ENCODE measurements around the gene TAS2R50.

Gene TAS2R50

DNA sequence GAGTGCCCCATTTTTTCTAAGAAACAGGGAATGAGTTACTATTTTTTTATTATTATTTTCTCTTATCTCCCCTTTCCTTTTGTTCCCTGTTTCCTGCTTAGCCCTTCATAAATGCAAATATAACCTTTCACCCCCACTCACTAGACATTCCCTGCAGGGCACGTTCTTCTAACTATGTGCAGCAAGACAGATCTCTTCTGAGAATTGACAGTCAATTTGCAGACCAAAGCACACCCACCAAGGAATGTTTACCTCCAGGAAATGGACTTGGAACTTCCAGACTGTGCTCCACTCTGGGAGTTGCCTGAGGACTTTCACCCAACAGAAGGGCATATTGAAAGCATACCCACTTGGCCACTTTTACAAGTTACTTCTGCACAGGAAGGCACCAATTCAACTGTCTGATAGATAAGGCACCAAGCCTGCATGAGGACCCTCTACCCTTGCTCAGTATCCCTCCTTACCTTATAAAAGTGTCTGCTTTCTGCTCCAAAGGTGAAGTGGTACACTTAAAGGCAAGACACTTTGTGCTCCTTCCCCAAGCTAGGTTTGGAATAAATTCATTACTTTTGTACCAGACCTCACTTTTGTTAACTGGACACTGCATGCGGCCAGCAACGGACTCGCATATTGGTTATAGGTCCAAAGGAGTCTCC, 29.2 kb upstream of the TAS2R50 start:
- no peak for DNase-seq (ENCODE audit: low read depth)
- no peak overlapping the region for H3K4me3 ChIP-seq (ENCODE audit: control insufficient read depth, low read depth, low read length)
- TF ChIP-seq, protein P1, sequence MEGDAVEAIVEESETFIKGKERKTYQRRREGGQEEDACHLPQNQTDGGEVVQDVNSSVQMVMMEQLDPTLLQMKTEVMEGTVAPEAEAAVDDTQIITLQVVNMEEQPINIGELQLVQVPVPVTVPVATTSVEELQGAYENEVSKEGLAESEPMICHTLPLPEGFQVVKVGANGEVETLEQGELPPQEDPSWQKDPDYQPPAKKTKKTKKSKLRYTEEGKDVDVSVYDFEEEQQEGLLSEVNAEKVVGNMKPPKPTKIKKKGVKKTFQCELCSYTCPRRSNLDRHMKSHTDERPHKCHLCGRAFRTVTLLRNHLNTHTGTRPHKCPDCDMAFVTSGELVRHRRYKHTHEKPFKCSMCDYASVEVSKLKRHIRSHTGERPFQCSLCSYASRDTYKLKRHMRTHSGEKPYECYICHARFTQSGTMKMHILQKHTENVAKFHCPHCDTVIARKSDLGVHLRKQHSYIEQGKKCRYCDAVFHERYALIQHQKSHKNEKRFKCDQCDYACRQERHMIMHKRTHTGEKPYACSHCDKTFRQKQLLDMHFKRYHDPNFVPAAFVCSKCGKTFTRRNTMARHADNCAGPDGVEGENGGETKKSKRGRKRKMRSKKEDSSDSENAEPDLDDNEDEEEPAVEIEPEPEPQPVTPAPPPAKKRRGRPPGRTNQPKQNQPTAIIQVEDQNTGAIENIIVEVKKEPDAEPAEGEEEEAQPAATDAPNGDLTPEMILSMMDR (conservative IDR thresholded peaks at IDR 0.05; ENCODE audit: control insufficient read depth, insufficient read depth, low read depth, low read length) = no peak

DNA sequence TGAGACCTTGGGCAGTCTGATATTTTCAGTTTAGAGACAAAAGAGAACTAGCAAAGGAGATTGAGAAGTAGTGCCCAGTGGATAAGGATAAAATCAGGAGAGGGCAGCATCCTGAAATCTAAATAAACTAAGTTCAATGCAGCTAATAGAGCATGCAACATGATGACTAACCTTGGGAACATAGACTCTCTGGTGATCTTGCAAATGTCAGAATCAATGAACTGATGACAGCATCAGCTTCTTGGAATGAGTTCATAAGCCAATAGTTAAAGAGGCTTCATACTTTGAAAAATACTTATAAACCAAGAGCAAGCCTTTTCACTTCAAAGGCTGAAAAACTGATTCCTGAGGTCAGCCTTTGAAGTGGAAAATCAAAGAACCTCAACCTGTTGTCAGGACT, 27.5 kb upstream of the TAS2R50 start:
- TF ChIP-seq, protein P1 (conservative IDR thresholded peaks at IDR 0.05; ENCODE audit: control insufficient read depth, insufficient read depth, low read depth, low read length) = no peak
- peak; percentile 67 for DNase-seq (ENCODE audit: low read depth)
- H3K4me3 ChIP-seq (ENCODE audit: control insufficient read depth, low read depth, low read length) = no peak overlapping the region

DNA sequence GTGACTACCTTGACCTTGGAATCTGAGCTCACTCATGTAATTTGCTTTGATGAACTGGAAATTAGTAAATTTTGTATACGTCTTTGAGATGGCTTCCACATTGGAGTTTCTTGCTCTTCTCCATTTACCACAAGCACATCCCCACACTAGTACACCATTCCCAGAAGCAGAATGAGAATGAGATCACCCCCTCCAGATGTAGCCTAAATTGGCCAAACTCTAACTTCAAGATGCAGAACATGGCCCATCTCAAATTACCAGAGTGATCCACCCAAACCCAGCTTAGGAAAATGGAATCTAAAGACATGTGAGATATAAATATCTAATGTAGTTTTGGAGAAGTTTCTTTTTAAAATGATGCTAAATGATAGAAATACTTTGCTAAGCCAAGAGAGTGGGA, 20.9 kb upstream of the TAS2R50 start:
- no peak for DNase-seq (ENCODE audit: low read depth)
- TF ChIP-seq, protein P1 (conservative IDR thresholded peaks at IDR 0.05; ENCODE audit: control insufficient read depth, insufficient read depth, low read depth, low read length) = no peak
- H3K4me3 ChIP-seq (ENCODE audit: control insufficient read depth, low read depth, low read length) = no peak overlapping the region

DNA sequence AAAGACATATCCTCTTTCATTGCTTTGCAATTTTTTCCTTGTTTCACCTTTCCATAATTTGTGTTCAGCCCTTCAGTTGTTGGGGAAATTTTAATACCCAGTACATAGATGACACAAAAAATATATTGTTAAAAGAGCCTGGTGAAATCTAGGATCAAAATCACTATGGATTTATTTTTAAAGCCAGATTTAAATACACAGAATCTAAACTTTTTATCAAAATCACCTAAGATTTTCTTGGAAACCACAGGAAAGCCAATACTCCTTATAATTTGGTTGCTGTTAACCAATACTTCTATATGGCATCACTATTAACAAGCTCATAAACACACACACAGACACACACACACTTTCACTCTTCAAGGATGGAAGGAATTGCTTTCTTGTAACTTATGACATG, 11.5 kb upstream of the TAS2R50 start, which contains the start of gene TAS2R20:
Gene TAS2R20 (minus strand): TSS at position 101 of the 400 bp plus-strand sequence. CDS start 429 bp downstream, outside the sequence.
- no peak for DNase-seq (ENCODE audit: low read depth)
- TF ChIP-seq, protein P1 (conservative IDR thresholded peaks at IDR 0.05; ENCODE audit: control insufficient read depth, insufficient read depth, low read depth, low read length) = no peak
- H3K4me3 ChIP-seq (ENCODE audit: control insufficient read depth, low read depth, low read length) = no peak within 1 kb of the TSS

DNA sequence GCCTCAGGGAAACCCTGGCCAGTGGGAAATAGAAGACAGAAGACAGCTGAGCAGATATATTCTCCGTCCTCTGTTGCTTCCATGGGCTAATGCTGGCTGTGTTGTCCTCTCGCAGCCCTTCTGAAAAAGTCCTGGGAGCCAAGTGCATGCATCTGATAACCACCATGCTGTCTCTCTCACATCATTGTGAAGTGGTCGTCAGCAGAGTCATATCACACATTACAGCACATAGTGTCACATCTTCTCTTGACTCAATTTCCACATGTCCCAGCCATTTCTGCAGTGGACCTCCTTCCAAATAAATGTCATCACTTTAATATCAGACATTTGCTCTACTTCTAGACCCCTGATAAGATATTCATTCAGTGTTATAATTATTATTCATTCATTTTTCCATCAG, 7.6 kb upstream of the TAS2R50 start:
- no peak overlapping the region for H3K4me3 ChIP-seq (ENCODE audit: control insufficient read depth, low read depth, low read length)
- no peak for DNase-seq (ENCODE audit: low read depth)
- TF ChIP-seq, protein P1 (conservative IDR thresholded peaks at IDR 0.05; ENCODE audit: control insufficient read depth, insufficient read depth, low read depth, low read length) = no peak

DNA sequence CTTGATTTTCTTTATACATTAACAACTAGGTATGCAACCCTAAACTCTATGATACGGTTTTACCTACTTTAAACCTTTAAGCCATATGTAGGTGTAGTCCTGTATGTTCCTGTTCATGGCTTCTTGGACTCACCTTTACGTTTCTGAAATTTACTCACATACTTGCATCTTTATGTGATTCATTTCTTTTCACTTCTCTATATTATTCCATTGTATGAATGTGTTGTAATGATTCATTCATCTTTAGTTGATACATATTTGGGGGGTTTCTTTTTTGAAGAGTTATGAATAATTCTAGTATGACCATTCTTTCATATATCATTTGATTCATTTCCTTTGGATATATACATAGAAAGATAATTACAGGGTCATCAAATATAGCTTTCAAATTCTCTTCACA, 2.4 kb upstream of the TAS2R50 start:
- no peak for DNase-seq (ENCODE audit: low read depth)
- no peak overlapping the region for H3K4me3 ChIP-seq (ENCODE audit: control insufficient read depth, low read depth, low read length)
- TF ChIP-seq, protein P1 (conservative IDR thresholded peaks at IDR 0.05; ENCODE audit: control insufficient read depth, insufficient read depth, low read depth, low read length) = no peak

Measured in fibroblast of mammary gland (primary cell).